Kidney epithelial cell (primary cell): ENCODE data around the gene DCDC2B. TPM values are rescaled to one million over a fixed set of nuclear protein-coding genes. Genes with fewer than 3 reads are reported as not detected.

Experiments used
- DNase-seq: peaks from one replicate; pipeline ENCODE4 v3.0.0-alpha.2; 2010; ENCODE audit warnings: low read depth
- H3K27me3 ChIP-seq: 2 replicates; pipeline ENCODE4 v1.6.0; 2011; ENCODE audit warnings: low read length; ENCODE audit not compliant: control insufficient read depth, insufficient read depth
- H3K36me3 ChIP-seq: 2 replicates; pipeline ENCODE4 v1.5.1; 2011; ENCODE audit warnings: low read length; ENCODE audit not compliant: control insufficient read depth, insufficient read depth
- H3K4me3 ChIP-seq: 2 replicates; pipeline ENCODE4 v1.5.1; 2011; ENCODE audit warnings: low read depth, mild to moderate bottlenecking, control low read depth, low read length
- total RNA-seq: library from RNA; depleted of rRNA; stranded (reverse); fragments of >200 nt; gene quantifications from 2 replicates; pipeline ENCODE4 v1.2.3, GENCODE V29; 2015
- TF ChIP-seq, protein P1 (sequence below): IDR thresholded peaks from 2 replicates; pipeline ENCODE4 v1.5.1; 2011; ENCODE audit warnings: mild to moderate bottlenecking, moderate library complexity, low read length, control low read depth, inconsistent platforms; ENCODE audit not compliant: insufficient read depth, poor library complexity, severe bottlenecking

The DCDC2B gene
- total RNA-seq, 1 donor from 2014 or later = not detected

DNA sequence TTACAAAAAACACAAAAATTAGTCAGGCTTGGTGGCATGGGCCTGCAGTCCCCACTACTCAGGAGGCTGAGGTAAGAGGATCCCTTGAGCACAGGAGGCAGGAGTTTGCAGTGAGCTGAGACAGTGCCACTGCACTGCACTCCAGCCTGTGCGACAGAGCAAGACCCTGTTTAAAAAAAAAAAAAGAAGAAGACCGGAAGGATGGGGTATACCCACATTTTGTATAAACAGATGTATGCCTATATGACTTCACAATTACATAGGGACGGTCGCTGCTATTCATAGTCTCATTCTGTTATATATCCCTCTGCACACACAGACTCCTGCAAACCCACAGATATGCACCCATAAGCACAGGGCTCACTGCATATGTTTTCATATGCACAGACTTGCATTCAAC, 54.9 kb downstream of the DCDC2B start:
- Histone ChIP-seq H3K36me3 (no peaks in the 10 kb centered on the region), H3K27me3 (peaks cover 2% of the 10 kb centered on the region), H3K4me3 (no peak overlapping the region)
- TF ChIP-seq, protein P1, sequence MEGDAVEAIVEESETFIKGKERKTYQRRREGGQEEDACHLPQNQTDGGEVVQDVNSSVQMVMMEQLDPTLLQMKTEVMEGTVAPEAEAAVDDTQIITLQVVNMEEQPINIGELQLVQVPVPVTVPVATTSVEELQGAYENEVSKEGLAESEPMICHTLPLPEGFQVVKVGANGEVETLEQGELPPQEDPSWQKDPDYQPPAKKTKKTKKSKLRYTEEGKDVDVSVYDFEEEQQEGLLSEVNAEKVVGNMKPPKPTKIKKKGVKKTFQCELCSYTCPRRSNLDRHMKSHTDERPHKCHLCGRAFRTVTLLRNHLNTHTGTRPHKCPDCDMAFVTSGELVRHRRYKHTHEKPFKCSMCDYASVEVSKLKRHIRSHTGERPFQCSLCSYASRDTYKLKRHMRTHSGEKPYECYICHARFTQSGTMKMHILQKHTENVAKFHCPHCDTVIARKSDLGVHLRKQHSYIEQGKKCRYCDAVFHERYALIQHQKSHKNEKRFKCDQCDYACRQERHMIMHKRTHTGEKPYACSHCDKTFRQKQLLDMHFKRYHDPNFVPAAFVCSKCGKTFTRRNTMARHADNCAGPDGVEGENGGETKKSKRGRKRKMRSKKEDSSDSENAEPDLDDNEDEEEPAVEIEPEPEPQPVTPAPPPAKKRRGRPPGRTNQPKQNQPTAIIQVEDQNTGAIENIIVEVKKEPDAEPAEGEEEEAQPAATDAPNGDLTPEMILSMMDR = no peak
- no peak for DNase-seq

Other genes with a start within 250 kb of the DCDC2B start
- 95.8 and 110 TPM in 2 replicates for gene KHDRBS1, start 195.2 kb upstream of the DCDC2B start, total RNA-seq
- 5.2 and 5.8 TPM in 2 replicates for gene TMEM39B, start 136.2 kb upstream of the DCDC2B start, total RNA-seq
- gene KPNA6, start 101.0 kb upstream of the DCDC2B start, total RNA-seq = 46.5 and 47.0 TPM in 2 replicates
- gene TXLNA, start 29.4 kb upstream of the DCDC2B start, total RNA-seq = 69.6 and 74.8 TPM in 2 replicates
- 7.0 and 8.8 TPM in 2 replicates for gene CCDC28B, start 8.5 kb upstream of the DCDC2B start, total RNA-seq
- gene IQCC, start 3.4 kb upstream of the DCDC2B start, total RNA-seq = 2.5 and 5.3 TPM in 2 replicates
- 20.2 and 21.1 TPM in 2 replicates for gene TMEM234, start 13.3 kb downstream of the DCDC2B start, total RNA-seq
- gene EIF3I, start 13.3 kb downstream of the DCDC2B start, total RNA-seq = 265 and 275 TPM in 2 replicates
- gene FAM167B, start 38.1 kb downstream of the DCDC2B start, total RNA-seq = 2.7 TPM in 1 of 2 replicates, not detected in the other
- 6.2 and 10.3 TPM in 2 replicates for gene LCK, start 42.2 kb downstream of the DCDC2B start, total RNA-seq
- 72.3 and 85.7 TPM in 2 replicates for gene HDAC1, start 83.0 kb downstream of the DCDC2B start, total RNA-seq
- gene MARCKSL1, start 127.1 kb downstream of the DCDC2B start, total RNA-seq = 184 and 187 TPM in 2 replicates
- gene FAM229A, start 153.4 kb downstream of the DCDC2B start, total RNA-seq = 3.4 and 7.5 TPM in 2 replicates
- not detected in 2 replicates for gene TSSK3, start 153.4 kb downstream of the DCDC2B start, total RNA-seq
- gene BSDC1, start 185.4 kb downstream of the DCDC2B start, total RNA-seq = 81.6 and 83.6 TPM in 2 replicates